HG03196 (cell line): ENCODE results near the gene AMTN.
"Not testable (repeated sequence)": the region's sequence is repeated elsewhere in the genome, so short reads cannot be mapped to it uniquely, and the experiment has no call there.

ENCODE experiments used
- ATAC-seq: cut with Tn5 transposase; IDR thresholded peaks from one replicate; pipeline ENCODE4 v1.9.1; 2021; ENCODE audit not compliant: unreplicated experiment

The AMTN gene, protein sequence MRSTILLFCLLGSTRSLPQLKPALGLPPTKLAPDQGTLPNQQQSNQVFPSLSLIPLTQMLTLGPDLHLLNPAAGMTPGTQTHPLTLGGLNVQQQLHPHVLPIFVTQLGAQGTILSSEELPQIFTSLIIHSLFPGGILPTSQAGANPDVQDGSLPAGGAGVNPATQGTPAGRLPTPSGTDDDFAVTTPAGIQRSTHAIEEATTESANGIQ

GRCh38 chr4:70518269-70518668, at the start of gene AMTN:
AMTN (plus strand) TSS chr4:70518569; CDS start chr4:70518778, 209 bp downstream.
- no peak for ATAC-seq

GRCh38 chr4:70471897-70472296, 46.5 kb upstream of the AMTN start, which contains the start of gene MUC7:
MUC7 (plus strand) TSS chr4:70472197; CDS start chr4:70474022, 1,825 bp downstream.
- ATAC-seq: no peak

GRCh38 chr4:70473679-70474078, 44.7 kb upstream of the AMTN start:
- no peak for ATAC-seq

GRCh38 chr4:70488748-70489147, 29.6 kb upstream of the AMTN start:
- no peak for ATAC-seq

- no peak for ATAC-seq
Observed at GRCh38 chr4:70496231-70496630, 22.1 kb upstream of the AMTN start.

DNA sequence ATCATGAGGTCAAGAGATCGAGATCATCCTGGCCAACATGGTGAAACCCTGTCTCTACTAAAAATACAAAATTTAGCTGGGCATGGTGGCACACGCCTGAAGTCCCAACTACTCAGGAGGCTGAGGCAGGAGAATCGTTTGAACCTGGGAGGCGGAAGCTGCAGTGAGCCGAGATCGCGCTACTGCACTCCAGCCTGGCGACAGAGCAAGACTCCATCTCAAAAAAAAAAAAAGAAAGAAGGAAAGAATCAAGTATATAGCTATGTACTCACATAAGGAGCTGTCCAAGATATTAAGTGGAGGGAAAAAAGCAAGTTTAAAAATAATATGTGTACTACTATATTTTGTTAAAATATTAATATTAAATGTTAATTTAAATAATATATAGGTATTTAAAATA, 16.5 kb upstream of the AMTN start:
- ATAC-seq: not testable (repeated sequence)

GRCh38 chr4:70504733-70505132, 13.6 kb upstream of the AMTN start:
- no peak for ATAC-seq

DNA sequence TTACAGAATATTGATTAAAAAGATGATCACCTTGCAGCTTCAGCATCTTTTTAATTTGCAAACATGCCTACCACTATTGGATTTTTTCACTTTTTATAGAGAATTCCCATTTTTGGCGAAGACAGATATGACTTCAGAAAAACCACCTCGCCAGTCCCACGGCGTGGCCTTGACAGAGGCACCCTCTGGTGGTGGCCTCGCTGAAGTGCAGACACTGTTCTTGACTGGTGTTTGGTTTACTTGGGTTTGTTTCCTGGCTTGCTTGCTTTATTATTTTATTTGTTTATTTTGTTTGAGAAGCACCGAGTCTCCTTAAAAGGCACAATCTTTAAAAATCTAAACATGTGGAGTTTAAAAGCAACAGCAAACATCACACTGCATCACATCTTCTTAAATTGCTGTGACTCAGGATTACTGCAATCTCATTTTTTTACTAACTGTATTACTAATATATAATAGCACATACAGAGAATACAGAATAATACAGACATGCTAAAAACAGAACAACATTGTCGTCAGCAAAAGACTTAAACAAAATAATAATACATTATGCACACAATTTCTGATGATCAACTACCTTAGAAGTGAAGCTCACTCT, 13.1 kb upstream of the AMTN start:
- ATAC-seq: peak; percentile 85

GRCh38 chr4:70508801-70509200, 9.6 kb upstream of the AMTN start:
- ATAC-seq: no peak

DNA sequence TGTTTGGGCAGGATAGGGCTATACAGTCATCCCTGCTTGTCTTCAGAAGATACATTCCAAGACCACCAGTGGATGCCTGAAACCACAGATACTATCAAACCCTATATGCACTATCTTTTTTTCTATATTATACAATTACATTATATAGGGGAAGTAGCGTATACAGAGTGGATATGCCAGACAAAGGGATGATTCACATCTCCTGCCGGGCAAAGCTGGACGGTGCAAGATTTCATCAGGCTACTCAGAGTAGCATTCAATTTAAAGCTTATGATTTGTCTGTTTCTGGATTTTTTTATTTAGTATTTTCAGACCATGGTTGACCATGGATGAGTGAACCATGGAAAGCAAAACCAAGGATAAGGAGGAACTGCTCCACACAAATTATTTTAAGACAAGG, 7.0 kb upstream of the AMTN start:
- no peak for ATAC-seq

DNA sequence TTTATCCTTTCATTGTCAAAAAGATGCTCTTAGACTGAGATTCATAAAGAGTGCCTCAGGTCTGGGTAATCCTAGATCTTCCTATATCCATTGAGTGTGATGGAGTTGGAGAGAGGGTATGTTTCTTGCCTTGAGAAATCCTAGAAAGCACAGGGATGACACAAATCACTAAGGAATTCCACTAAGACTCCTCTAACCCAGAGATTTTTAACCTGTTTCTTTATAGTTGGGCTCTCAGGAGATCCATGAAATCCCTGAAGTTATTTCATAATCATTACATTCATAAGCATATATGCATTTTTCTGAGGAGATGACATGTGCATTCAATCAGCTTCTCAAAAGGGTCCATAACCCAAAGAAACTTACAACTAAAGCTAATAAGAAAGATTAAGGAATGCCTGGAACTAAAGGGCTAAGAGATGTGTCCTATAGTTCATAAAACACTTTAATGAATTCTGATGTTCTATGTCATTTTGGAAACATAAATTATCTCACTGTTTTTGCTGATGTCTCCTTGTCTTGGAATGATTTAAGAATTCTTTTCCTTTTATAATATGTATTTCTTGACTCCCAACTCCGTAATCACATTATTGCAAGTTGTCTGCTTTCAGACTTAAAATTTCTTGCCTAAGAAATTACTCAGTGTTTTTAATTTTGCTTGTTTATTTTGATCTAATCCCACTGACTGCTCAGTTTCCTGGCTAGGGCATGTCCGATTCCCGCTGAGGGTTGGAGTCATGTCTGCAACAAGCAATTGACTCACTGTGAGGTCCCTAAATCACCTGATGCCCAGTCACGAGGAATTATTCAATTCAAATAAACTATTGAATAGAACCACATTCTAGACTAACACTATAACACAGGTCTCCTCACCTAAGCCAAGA, 2.8 kb upstream of the AMTN start:
- ATAC-seq: no peak

DNA sequence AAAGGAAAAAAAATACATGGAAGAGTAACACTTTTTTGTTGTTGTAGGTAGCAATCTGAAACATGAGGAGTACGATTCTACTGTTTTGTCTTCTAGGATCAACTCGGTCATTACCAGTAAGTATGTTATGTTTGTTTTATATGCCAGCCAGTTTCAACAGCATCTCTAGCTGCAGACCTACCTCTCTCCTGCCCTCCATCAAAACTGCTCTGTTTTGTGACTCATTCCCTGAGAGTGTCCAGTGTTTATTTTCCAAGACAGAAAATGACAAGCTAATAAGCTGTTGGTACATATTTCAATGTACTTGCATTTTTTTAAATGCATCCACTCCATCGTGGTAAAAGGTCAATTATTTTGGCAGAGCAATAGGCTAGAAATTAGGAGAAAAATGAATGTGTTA, 347 bp downstream of the AMTN start:
- no peak for ATAC-seq

DNA sequence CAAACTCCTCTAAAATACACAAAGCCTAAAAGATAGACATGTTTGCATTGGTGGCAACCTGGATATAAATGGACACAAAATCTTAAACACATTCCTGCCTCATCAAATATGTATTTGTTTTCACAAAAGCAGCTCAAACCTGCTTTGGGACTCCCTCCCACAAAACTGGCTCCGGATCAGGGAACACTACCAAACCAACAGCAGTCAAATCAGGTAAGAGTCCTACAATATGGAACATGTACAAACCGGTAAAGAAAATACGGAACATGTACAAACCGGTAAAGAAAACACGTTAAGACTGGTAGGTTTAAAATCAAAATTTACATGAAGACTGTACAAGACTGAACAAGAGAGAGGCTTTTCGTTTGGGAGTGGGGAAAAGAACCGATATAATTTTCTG, 4.3 kb downstream of the AMTN start:
- ATAC-seq: no peak

DNA sequence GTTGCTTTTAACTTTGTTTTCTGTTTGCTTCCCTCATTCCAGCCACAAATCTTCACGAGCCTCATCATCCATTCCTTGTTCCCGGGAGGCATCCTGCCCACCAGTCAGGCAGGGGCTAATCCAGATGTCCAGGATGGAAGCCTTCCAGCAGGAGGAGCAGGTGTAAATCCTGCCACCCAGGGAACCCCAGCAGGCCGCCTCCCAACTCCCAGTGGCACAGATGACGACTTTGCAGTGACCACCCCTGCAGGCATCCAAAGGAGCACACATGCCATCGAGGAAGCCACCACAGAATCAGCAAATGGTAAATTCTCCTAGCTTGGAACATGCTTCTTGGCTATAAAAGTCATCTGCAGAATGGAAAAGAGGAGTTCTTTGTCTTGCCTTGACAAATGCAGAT, 12.6 kb downstream of the AMTN start:
- ATAC-seq: no peak

GRCh38 chr4:70531981-70532380, 13.6 kb downstream of the AMTN start:
- ATAC-seq: no peak

GRCh38 chr4:70533211-70533610, 14.8 kb downstream of the AMTN start:
- ATAC-seq: peak; percentile 68

- no peak for ATAC-seq
Observed at GRCh38 chr4:70533791-70534190, 15.4 kb downstream of the AMTN start.

DNA sequence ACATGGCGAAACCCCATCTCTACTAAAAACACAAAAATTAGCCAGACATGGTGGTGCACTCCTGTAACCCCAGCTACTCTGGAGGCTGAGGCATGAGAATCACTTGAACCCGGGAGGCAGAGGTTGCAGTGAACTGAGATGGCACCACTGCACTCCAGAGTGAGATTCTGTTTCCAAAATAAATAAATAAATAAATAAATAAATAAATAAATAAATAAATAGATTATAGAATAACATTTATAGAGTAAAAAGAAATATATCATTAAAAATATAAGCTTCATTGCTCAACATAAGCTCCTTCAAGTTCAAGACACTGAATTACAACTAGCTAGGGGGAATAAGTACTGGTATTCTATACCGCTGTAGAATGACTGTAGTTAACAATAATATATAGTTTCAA, 16.5 kb downstream of the AMTN start:
- ATAC-seq: not testable (repeated sequence)

GRCh38 chr4:70538869-70539268, 20.5 kb downstream of the AMTN start:
- ATAC-seq: no peak

GRCh38 chr4:70544279-70544868, 26.0 kb downstream of the AMTN start:
- ATAC-seq: peak; percentile 56

GRCh38 chr4:70556856-70557255, 38.5 kb downstream of the AMTN start:
- no peak for ATAC-seq
